IMR-90 (cell line): ENCODE data around the gene CMSS1. TPM values are rescaled to one million over a fixed set of nuclear protein-coding genes. Genes with fewer than 3 reads are reported as not detected.

Source experiments
- ATAC-seq: fragments of 200-7000 bp; cut with Tn5 transposase; 2 replicates; pipeline ENCODE4 v1.9.1; 2020; ENCODE audit warnings: low read depth, mild to moderate bottlenecking, moderate library complexity
- BruUV-seq: library from RNA; stranded (reverse); fragments of 400-500 nt; replicated peaks from 2 replicates; lab custom pipeline; 2021; lab: Mats Ljungman, UMichigan
- CTCF ChIA-PET: fragments of 300-600 bp; formaldehyde crosslinking; extraction: SDS; loops from one replicate; lab custom pipeline; 2021; ENCODE audit warnings: antibody characterized with exemption; lab: Yijun Ruan, JAX
- POLR2A ChIA-PET: fragments of 300-600 bp; sonication (Branson Sonifier 250); formaldehyde crosslinking; loops from one replicate; lab custom pipeline; 2022; ENCODE audit warnings: antibody characterized with exemption; ENCODE audit not compliant: unreplicated experiment; lab: Charles Lee
- DNase-seq: peaks from one replicate; pipeline ENCODE4 v3.0.0; 2013
- H2AFZ ChIP-seq: replicated peaks from 2 replicates; pipeline ENCODE3; 2013; ENCODE audit warnings: low read length, mild to moderate bottlenecking; ENCODE audit not compliant: poor library complexity
- H2AK5ac ChIP-seq: 2 replicates; pipeline ENCODE4 v1.6.1; 2013; ENCODE audit warnings: low read depth, low read length, inconsistent platforms
- H2AK9ac ChIP-seq: replicated peaks from 2 replicates; pipeline ENCODE3; 2013; ENCODE audit warnings: mild to moderate bottlenecking, low read depth, low read length, moderate library complexity; ENCODE audit not compliant: poor library complexity
- H2BK120ac ChIP-seq: 2 replicates; pipeline ENCODE4 v1.6.1; 2013; ENCODE audit warnings: low read depth, low read length, inconsistent platforms
- H2BK15ac ChIP-seq: 3 replicates; pipeline ENCODE4 v1.6.1; 2013; ENCODE audit warnings: low read depth, low read length, inconsistent platforms
- H2BK20ac ChIP-seq: 2 replicates; pipeline ENCODE4 v1.6.1; 2013; ENCODE audit warnings: low read depth, mild to moderate bottlenecking, inconsistent platforms, low read length, moderate library complexity
- H2BK5ac ChIP-seq: 2 replicates; pipeline ENCODE4 v1.6.1; 2013; ENCODE audit warnings: mild to moderate bottlenecking, low read depth, low read length, inconsistent platforms; ENCODE audit not compliant: poor library complexity, severe bottlenecking
- H3K14ac ChIP-seq: replicated peaks from 2 replicates; pipeline ENCODE4 v1.6.1; 2013; ENCODE audit warnings: low read depth, low read length, inconsistent platforms
- H3K18ac ChIP-seq: 2 replicates; pipeline ENCODE4 v1.6.1; 2013; ENCODE audit warnings: low read depth, low read length, control low read depth
- H3K23ac ChIP-seq: 2 replicates; pipeline ENCODE4 v1.6.1; 2013; ENCODE audit warnings: low read depth, low read length, inconsistent platforms
- H3K27ac ChIP-seq: 2 replicates; pipeline ENCODE4 v1.5.1; 2013; ENCODE audit warnings: mild to moderate bottlenecking, control low read depth, low read length; ENCODE audit not compliant: insufficient read depth
- H3K27me3 ChIP-seq: 2 replicates; pipeline ENCODE4 v1.6.1; 2013; ENCODE audit warnings: low read length; ENCODE audit not compliant: control insufficient read depth, insufficient read depth
- H3K36me3 ChIP-seq: 2 replicates; pipeline ENCODE4 v1.6.1; 2013; ENCODE audit warnings: low read length, mixed read lengths; ENCODE audit not compliant: control insufficient read depth, insufficient read depth
- H3K4ac ChIP-seq: 2 replicates; pipeline ENCODE4 v1.6.1; 2013; ENCODE audit warnings: low read depth, low read length, inconsistent platforms
- H3K4me1 ChIP-seq: 2 replicates; pipeline ENCODE4 v1.6.1; 2013; ENCODE audit warnings: low read length, mixed read lengths; ENCODE audit not compliant: control insufficient read depth, insufficient read depth
- H3K4me2 ChIP-seq: 2 replicates; pipeline ENCODE4 v1.6.1; 2013; ENCODE audit warnings: low read depth, mild to moderate bottlenecking, control low read depth, low read length, moderate library complexity
- H3K4me3 ChIP-seq: 2 replicates; pipeline ENCODE4 v1.5.1; 2013; ENCODE audit warnings: low read depth, mild to moderate bottlenecking, control low read depth, low read length, moderate library complexity; ENCODE audit not compliant: insufficient read depth
- H3K56ac ChIP-seq: 2 replicates; pipeline ENCODE4 v1.6.1; 2013; ENCODE audit warnings: low read length, inconsistent platforms; ENCODE audit not compliant: insufficient read depth; ENCODE audit errors: extremely low read depth
- H3K79me1 ChIP-seq, 2 experiments: 2 replicates each; pipeline ENCODE4 v1.6.1; 2013; ENCODE audit warnings: low read length in 2 of 2, inconsistent platforms in 1 of 2, low read depth in 1 of 2
- H3K9ac ChIP-seq: 2 replicates; pipeline ENCODE4 v1.6.1; 2013; ENCODE audit warnings: low read depth, low read length, control low read depth
- H3K9me1 ChIP-seq: 2 replicates; pipeline ENCODE4 v1.6.1; 2013; ENCODE audit warnings: low read length, inconsistent platforms; ENCODE audit not compliant: insufficient read depth
- H3K9me3 ChIP-seq: 2 replicates; pipeline ENCODE4 v1.6.1; 2013; ENCODE audit warnings: low read length; ENCODE audit not compliant: control insufficient read depth, insufficient read depth
- H4K20me1 ChIP-seq: 2 replicates; pipeline ENCODE4 v1.6.1; 2013; ENCODE audit warnings: low read length, inconsistent platforms; ENCODE audit not compliant: insufficient read depth
- H4K5ac ChIP-seq: 2 replicates; pipeline ENCODE4 v1.6.1; 2013; ENCODE audit warnings: mild to moderate bottlenecking, low read depth, low read length, control low read depth
- H4K8ac ChIP-seq, 2 experiments: 2 replicates each; pipeline ENCODE4 v1.6.1; 2013; ENCODE audit warnings: low read depth in 2 of 2, low read length in 2 of 2, control low read depth in 1 of 2, inconsistent platforms in 1 of 2
- H4K91ac ChIP-seq: 2 replicates; pipeline ENCODE4 v1.6.1; 2013; ENCODE audit warnings: low read depth, low read length, inconsistent platforms; ENCODE audit not compliant: insufficient read depth
- BHLHE40 ChIP-seq: fragments of 150-350 bp; IDR thresholded peaks from 2 replicates; pipeline ENCODE4 v1.6.1; 2016; ENCODE audit warnings: mild to moderate bottlenecking, low read depth, low read length
- CEBPB ChIP-seq: IDR thresholded peaks from 2 replicates; pipeline ENCODE4 v1.6.1; 2012; ENCODE audit warnings: low read depth, low read length, improper control_type of control experiment
- CHD1 ChIP-seq: IDR thresholded peaks from 2 replicates; pipeline ENCODE4 v1.6.1; 2012; ENCODE audit warnings: low read depth, low read length, improper control_type of control experiment
- CTCF ChIP-seq: conservative IDR thresholded peaks from 2 replicates; pipeline ENCODE4 v1.5.1; 2012; ENCODE audit warnings: mild to moderate bottlenecking, low read depth, low read length, improper control_type of control experiment
- FOS ChIP-seq: fragments of 150-350 bp; IDR thresholded peaks from 2 replicates; pipeline ENCODE4 v1.6.1; 2016; ENCODE audit warnings: low read depth, low read length
- MAFK ChIP-seq: IDR thresholded peaks from 2 replicates; pipeline ENCODE4 v1.6.1; 2012; ENCODE audit warnings: low read depth, low read length, improper control_type of control experiment
- MAZ ChIP-seq: IDR thresholded peaks from 2 replicates; pipeline ENCODE4 v1.6.1; 2012; ENCODE audit warnings: low read depth, mild to moderate bottlenecking, low read length, improper control_type of control experiment, moderate library complexity, borderline replicate concordance
- MXI1 ChIP-seq: IDR thresholded peaks from 2 replicates; pipeline ENCODE4 v1.6.1; 2012; ENCODE audit warnings: low read depth, mild to moderate bottlenecking, low read length, moderate library complexity, borderline replicate concordance
- NFE2L2 ChIP-seq: fragments of 150-350 bp; IDR thresholded peaks from 2 replicates; pipeline ENCODE4 v1.6.1; 2016; ENCODE audit warnings: low read depth, mild to moderate bottlenecking, low read length
- POLR2A ChIP-seq: IDR thresholded peaks from 2 replicates; pipeline ENCODE4 v1.6.1; 2012; ENCODE audit warnings: mild to moderate bottlenecking, low read depth, low read length
- RAD21 ChIP-seq: IDR thresholded peaks from 2 replicates; pipeline ENCODE4 v1.6.1; 2012; ENCODE audit warnings: low read length, improper control_type of control experiment
- RCOR1 ChIP-seq: IDR thresholded peaks from 2 replicates; pipeline ENCODE4 v1.6.1; 2012; ENCODE audit warnings: mild to moderate bottlenecking, low read length, improper control_type of control experiment; ENCODE audit not compliant: insufficient replicate concordance
- RFX5 ChIP-seq: IDR thresholded peaks from 2 replicates; pipeline ENCODE4 v1.8.0; 2012; ENCODE audit warnings: low read depth, mild to moderate bottlenecking, low read length, moderate library complexity
- SMC3 ChIP-seq: fragments of 150-350 bp; IDR thresholded peaks from 2 replicates; pipeline ENCODE4 v1.6.1; 2016; ENCODE audit warnings: low read depth, mild to moderate bottlenecking, antibody characterized with exemption, low read length, moderate library complexity
- USF2 ChIP-seq: fragments of 150-350 bp; IDR thresholded peaks from 2 replicates; pipeline ENCODE4 v1.6.1; 2017; ENCODE audit warnings: mild to moderate bottlenecking, antibody characterized with exemption, low read length, low read depth
- WGBS, 2 experiments: methylation state at CpG; one replicate each; pipeline versions ENCODE4 v1.1.5 to v1.1.7; 2013; ENCODE audit warnings: missing lambda C conversion rate in 2 of 2; ENCODE audit not compliant: insufficient read length in 1 of 2; ENCODE audit errors: extremely low coverage in 2 of 2; 5-methylcytosine and 5-hydroxymethylcytosine counted together
- dilution Hi-C: fragments of 300-500 bp; cut with HindIII; formaldehyde crosslinking; loops from one replicate; pipeline ENCODE4 v1.14.3; 2018; ENCODE audit warnings: low sequenced_read_pairs; ENCODE audit not compliant: unreplicated experiment
- in situ Hi-C: fragments of 300-500 bp; cut with MboI; formaldehyde crosslinking; loops from 3 replicates; pipeline ENCODE4 v1.14.3; 2019; ENCODE audit warnings: low sequenced_read_pairs, inconsistent platforms, mixed read lengths
- intact Hi-C: fragments of 100-400 bp; cut with micrococcal nuclease; formaldehyde crosslinking; loops from 2 replicates; pipeline ENCODE4 v1.10.0; 2022
- polyA plus RNA-seq, 3 experiments: library from polyadenylated mRNA; depleted of rRNA; stranded (reverse); fragments of >200 nt; gene quantifications; 2 replicates each; pipeline ENCODE4 v1.2.3, GENCODE V29; 2012; ENCODE audit warnings: low replicate concordance in 1 of 3
- total RNA-seq: library from RNA; depleted of rRNA; stranded (reverse); fragments of >200 nt; gene quantifications from 2 replicates; pipeline ENCODE4 v1.2.3, GENCODE V29; 2012
- TF ChIP-seq, protein P1 (sequence below): fragments of 150-350 bp; IDR thresholded peaks from 2 replicates; pipeline ENCODE4 v1.6.1; 2016; ENCODE audit warnings: low read depth, mild to moderate bottlenecking, low read length, moderate library complexity, borderline replicate concordance

The CMSS1 gene
- total and polyA plus RNA-seq, 2 of the 4 experiments (the other 2 are of a cell fraction): 12.5 to 13.6 TPM

DNA sequence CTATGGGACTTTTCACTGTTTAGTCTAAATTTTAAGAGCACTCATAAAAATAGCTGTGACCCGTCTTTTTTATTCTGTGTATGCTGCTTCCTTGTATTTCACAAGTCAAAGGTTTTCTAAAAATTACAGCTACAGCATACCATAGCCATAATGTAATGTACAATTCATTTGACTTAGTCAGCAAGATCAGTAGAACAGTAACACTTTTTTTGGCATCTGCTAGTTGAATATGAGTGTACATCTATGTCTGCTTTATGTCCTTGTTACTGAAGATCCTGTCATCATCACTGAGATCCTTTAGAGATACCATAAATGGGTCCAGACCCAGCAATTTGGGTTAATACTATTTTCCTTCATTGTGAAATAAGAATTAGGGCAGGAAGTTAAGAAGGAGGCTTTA, 42.2 kb downstream of the CMSS1 start:
- DNase-seq (peak; percentile 97), ATAC-seq (peak; percentile 68)
- Histone ChIP-seq H2AK9ac (no peak overlapping the region), H3K36me3 (peaks cover 33% of the 10 kb centered on the region), H4K5ac (no peak overlapping the region), H3K4me2 (no peak overlapping the region; the same call in 1 of the 2 replicates), H3K14ac (no peak overlapping the region), H3K9me3 (no peaks in the 10 kb centered on the region), H2AFZ (no peak overlapping the region), H3K9ac (no peak overlapping the region), H3K4ac (peak overlapping the region; percentile 9; the same call in 1 of the 2 replicates), H3K79me1 (peaks cover 41 to 76% of the 10 kb centered on the region in 2 experiments), H3K9me1 (peaks cover 27% of the 10 kb centered on the region), H2AK5ac (no peak overlapping the region), H3K4me1 (peaks cover 24% of the 10 kb centered on the region), H4K20me1 (peaks cover 40% of the 10 kb centered on the region), H4K8ac (peak overlapping the region in 1 of 2 experiments; percentile 79; a peak in 1 of 4 replicates), H3K23ac (no peak overlapping the region), H3K27ac (no peak overlapping the region), H2BK5ac (peak overlapping the region; percentile 94), H3K18ac (no peak overlapping the region), H3K27me3 (no peaks in the 10 kb centered on the region), H3K56ac (no peak overlapping the region), H2BK120ac (no peak overlapping the region), H3K4me3 (no peak overlapping the region), H4K91ac (no peak overlapping the region), H2BK20ac (peak overlapping the region; percentile 91; the same call in 1 of the 2 replicates), H2BK15ac (no peak overlapping the region)
- in situ Hi-C loops (loop anchor here (25.0 kb wide), 1 partner anchor 202 kb away; no protein-coding TSS in a partner anchor), dilution Hi-C loops (no loop called here), intact Hi-C loops (loop anchor here (5.0 kb wide), 1 partner anchor 392 kb away; no protein-coding TSS in a partner anchor)
- TF ChIP-seq RFX5 (no peak), NFE2L2 (no peak), POLR2A (no peak), CEBPB (peak; percentile 86), MAZ (no peak), CHD1 (no peak), FOS (peak; percentile 73), BHLHE40 (no peak), CTCF (no peak), MXI1 (no peak), USF2 (no peak), RCOR1 (no peak), SMC3 (no peak), RAD21 (no peak), MAFK (peak; percentile 93)
- TF ChIP-seq, protein P1, sequence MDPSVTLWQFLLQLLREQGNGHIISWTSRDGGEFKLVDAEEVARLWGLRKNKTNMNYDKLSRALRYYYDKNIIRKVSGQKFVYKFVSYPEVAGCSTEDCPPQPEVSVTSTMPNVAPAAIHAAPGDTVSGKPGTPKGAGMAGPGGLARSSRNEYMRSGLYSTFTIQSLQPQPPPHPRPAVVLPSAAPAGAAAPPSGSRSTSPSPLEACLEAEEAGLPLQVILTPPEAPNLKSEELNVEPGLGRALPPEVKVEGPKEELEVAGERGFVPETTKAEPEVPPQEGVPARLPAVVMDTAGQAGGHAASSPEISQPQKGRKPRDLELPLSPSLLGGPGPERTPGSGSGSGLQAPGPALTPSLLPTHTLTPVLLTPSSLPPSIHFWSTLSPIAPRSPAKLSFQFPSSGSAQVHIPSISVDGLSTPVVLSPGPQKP: no peak
- BruUV-seq: no TSS peak
- no CpG with 5 or more reads among the region's 1 CpG for WGBS, 2 experiments
- POLR2A ChIA-PET: no interaction called here
- CTCF ChIA-PET: interaction anchor here (0.8 to 1.3 kb wide), 3 partner anchors 10 to 394 kb away, joined by 3 to 8 read pairs (median 6); no protein-coding TSS in a partner anchor
